AG09309 (cell line): ENCODE data around the gene SLFN5.
"Not testable (repeated sequence)": the region's sequence is repeated elsewhere in the genome, so short reads cannot be mapped to it uniquely, and the experiment has no call there.

Experiments
- DNase-seq: peaks from one replicate; pipeline ENCODE4 v3.0.0-alpha.2; 2010; ENCODE audit warnings: low read depth
- H3K4me3 ChIP-seq: 2 replicates; pipeline ENCODE4 v1.5.1; 2011; ENCODE audit warnings: mild to moderate bottlenecking, low read depth, low read length, moderate library complexity; ENCODE audit not compliant: control insufficient read depth
- TF ChIP-seq, protein P1 (sequence below): IDR thresholded peaks from 2 replicates; pipeline ENCODE4 v1.5.1; 2011; ENCODE audit warnings: mild to moderate bottlenecking, low read depth, low read length, inconsistent platforms; ENCODE audit not compliant: insufficient read depth, control insufficient read depth; ENCODE audit errors: missing control alignments

Gene SLFN5

DNA sequence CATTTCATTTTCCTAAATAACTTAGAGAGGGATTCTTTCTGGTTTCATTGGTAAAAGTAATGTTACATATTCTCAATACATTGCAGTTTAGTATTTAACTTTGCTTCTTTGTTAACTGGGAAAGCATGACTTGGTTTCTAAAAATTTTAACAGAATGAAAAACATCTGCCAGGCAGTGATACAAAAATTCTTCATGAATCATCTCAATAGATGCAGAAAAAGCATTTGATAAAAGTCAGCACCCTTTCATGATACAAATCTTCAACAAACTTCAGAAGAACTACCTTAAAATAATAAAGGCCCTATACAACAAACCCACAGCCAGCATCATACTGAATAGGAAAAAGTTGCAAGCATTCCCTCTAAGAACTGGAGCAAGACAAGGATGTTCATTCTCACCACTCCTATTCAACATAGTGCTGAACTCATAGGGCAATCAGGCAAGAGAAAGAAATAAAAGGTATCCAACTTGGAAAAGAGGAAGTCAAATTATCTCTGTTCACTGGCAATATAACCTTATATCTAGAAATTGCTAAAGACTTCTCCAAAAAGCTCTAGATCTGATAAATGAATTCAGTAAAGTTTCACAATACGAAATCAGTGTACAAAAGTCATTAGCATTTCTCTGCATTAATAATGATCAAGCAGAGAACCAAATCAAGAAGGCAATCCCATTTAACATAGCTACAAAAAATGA lies 50.4 kb downstream of the SLFN5 start:
- DNase-seq: no peak
- TF ChIP-seq, protein P1, sequence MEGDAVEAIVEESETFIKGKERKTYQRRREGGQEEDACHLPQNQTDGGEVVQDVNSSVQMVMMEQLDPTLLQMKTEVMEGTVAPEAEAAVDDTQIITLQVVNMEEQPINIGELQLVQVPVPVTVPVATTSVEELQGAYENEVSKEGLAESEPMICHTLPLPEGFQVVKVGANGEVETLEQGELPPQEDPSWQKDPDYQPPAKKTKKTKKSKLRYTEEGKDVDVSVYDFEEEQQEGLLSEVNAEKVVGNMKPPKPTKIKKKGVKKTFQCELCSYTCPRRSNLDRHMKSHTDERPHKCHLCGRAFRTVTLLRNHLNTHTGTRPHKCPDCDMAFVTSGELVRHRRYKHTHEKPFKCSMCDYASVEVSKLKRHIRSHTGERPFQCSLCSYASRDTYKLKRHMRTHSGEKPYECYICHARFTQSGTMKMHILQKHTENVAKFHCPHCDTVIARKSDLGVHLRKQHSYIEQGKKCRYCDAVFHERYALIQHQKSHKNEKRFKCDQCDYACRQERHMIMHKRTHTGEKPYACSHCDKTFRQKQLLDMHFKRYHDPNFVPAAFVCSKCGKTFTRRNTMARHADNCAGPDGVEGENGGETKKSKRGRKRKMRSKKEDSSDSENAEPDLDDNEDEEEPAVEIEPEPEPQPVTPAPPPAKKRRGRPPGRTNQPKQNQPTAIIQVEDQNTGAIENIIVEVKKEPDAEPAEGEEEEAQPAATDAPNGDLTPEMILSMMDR: no peak
- H3K4me3 ChIP-seq: no peak overlapping the region

- DNase-seq: no peak
- TF ChIP-seq, protein P1: no peak
- no peak overlapping the region for H3K4me3 ChIP-seq
These were observed 51.9 kb downstream of the SLFN5 start for GRCh38 chr17:35294756-35295155.

DNA sequence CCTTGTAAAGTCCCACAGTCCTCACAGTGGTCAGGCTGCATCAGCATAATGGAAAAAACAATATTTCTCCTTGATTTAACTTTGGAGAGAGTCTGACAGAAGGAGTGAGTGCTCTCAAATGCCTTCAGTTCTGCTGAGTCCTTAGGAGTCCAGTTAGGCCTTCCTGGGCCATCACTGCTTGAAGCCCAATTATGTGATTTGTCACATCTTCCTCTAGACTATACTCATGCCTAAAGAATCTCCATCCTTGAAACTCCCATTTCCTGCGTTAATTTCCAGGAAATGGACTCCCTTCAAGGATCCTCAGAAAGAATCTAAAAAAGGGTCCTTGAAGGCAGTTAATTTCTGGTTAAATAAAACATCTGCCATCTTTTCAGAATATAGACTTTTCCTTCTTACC lies 52.8 kb downstream of the SLFN5 start:
- no peak for DNase-seq
- H3K4me3 ChIP-seq: no peak overlapping the region
- TF ChIP-seq, protein P1: no peak

DNA sequence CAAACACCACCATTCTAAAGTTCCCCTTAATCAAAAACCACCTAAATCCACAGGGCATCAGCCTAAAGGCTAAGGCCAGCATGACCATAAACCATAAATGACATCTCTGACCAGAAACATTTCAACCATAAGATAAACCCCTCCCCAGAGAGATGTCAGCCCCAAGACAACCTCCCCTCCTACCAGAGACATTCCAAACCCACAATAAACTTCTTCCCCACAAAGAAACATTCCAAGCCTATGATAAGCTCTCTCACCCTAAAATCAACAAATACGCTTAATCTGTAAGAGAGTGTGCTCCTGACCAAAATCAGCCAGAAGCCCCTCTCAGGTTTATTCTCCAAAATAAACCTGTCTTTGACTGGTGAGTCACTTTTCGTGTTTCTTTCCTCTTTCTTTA lies 54.8 kb downstream of the SLFN5 start:
- DNase-seq: no peak
- H3K4me3 ChIP-seq: no peak overlapping the region
- TF ChIP-seq, protein P1: no peak

DNA sequence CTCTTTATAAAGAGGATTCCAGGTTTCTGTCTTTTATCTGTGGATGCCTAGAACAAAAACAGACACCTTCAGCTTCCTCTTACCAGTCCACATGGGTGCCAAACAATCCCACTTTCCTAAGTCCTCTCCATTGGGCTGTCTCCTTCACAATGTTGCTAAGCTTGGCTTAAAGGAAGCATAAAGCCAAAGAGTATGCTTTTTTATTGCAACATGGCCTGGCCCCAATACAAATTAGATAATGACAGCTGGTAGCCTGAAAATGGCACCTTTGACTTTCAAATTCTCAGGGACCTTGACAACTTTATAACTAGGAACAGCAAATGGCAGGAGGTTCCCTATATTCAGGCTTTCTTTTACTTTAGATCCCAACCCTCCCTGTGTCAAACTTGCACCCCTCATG lies 55.8 kb downstream of the SLFN5 start:
- TF ChIP-seq, protein P1: no peak
- no peak overlapping the region for H3K4me3 ChIP-seq
- DNase-seq: no peak

GRCh38 chr17:35299135-35299534 lies 56.3 kb downstream of the SLFN5 start:
- no peak for DNase-seq
- H3K4me3 ChIP-seq: no peak overlapping the region
- TF ChIP-seq, protein P1: no peak

DNA sequence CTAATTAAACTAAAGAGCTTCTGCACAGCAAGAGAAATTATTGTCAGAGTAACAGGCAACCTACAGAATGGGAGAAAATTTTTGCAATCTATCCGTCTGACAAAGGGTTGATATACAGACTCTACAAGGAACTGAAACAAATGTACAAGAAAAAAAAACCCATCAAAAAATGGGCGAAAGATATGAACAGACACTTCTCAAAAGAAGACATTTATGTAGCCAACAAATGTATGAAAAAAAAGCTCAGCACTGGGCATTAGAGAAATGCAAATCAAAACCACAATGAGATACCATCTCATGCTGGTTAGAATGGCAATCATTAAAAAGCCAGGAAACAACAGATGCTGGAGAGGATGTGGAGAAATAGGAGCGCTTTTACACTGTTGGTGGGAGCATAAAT lies 66.5 kb downstream of the SLFN5 start:
- not testable (repeated sequence) for H3K4me3 ChIP-seq, DNase-seq
